Mesothelial cell of epicardium (in vitro differentiated cells): ENCODE measurements around the gene CLTC. TPM values are rescaled to one million over a fixed set of nuclear protein-coding genes. Genes with fewer than 3 reads are reported as not detected.

ENCODE experiments used
- DNase-seq, 2 experiments: peaks; one replicate each; pipeline ENCODE4 v3.0.0; 2021; ENCODE audit warnings: low spot score in 2 of 2; ENCODE audit not compliant: unreplicated experiment in 2 of 2
- H3K27ac Mint-ChIP-seq: 2 replicates; pipeline ENCODE4 v1.8.0; 2021; ENCODE audit warnings: mixed read lengths
- H3K27me3 Mint-ChIP-seq: 2 replicates; pipeline ENCODE4 v1.8.0; 2021; ENCODE audit warnings: low read depth, mixed read lengths
- H3K36me3 Mint-ChIP-seq: 2 replicates; pipeline ENCODE4 v1.8.0; 2021; ENCODE audit warnings: mixed read lengths
- H3K4me1 Mint-ChIP-seq: 2 replicates; pipeline ENCODE4 v1.8.0; 2021; ENCODE audit warnings: mixed read lengths
- H3K4me3 Mint-ChIP-seq: 2 replicates; pipeline ENCODE4 v1.8.0; 2021; ENCODE audit warnings: mild to moderate bottlenecking, moderate library complexity, mixed read lengths
- H3K9me3 Mint-ChIP-seq: 2 replicates; pipeline ENCODE4 v1.8.0; 2021; ENCODE audit warnings: mixed read lengths
- total RNA-seq: library from RNA; stranded (reverse); gene quantifications from 3 replicates; pipeline ENCODE4 v1.2.1, GENCODE V29; 2021
- TF ChIP-seq, protein P1 (sequence below): fragments of 200-600 bp; sonication (generic); IDR thresholded peaks from one replicate; pipeline ENCODE4 v1.5.0; 2021; ENCODE audit warnings: antibody characterized with exemption; ENCODE audit not compliant: unreplicated experiment

Gene CLTC
- total RNA-seq, 1 donor from 2014 or later, result 201 TPM

DNA sequence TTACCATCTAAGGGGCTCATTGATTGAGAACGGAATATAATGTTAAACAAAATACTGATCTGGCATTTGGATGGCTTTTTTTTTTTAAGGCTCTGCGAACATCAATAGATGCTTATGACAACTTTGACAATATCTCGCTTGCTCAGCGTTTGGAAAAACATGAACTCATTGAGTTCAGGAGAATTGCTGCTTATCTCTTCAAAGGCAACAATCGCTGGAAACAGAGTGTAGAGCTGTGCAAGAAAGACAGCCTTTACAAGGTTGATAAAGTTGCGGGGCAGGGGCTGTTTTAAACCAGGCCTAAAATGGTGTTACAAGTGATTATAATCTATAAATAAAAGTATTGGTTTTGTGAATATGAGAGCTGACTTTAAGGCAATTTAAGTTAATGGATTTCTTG, 65.3 kb downstream of the CLTC start:
- Mint-ChIP-seq H3K9me3 (no peaks in the 10 kb centered on the region), H3K4me3 (no peak overlapping the region), H3K4me1 (no peaks in the 10 kb centered on the region), H3K36me3 (peaks cover 38% of the 10 kb centered on the region), H3K27ac (no peak overlapping the region), H3K27me3 (no peaks in the 10 kb centered on the region)
- TF ChIP-seq, protein P1, sequence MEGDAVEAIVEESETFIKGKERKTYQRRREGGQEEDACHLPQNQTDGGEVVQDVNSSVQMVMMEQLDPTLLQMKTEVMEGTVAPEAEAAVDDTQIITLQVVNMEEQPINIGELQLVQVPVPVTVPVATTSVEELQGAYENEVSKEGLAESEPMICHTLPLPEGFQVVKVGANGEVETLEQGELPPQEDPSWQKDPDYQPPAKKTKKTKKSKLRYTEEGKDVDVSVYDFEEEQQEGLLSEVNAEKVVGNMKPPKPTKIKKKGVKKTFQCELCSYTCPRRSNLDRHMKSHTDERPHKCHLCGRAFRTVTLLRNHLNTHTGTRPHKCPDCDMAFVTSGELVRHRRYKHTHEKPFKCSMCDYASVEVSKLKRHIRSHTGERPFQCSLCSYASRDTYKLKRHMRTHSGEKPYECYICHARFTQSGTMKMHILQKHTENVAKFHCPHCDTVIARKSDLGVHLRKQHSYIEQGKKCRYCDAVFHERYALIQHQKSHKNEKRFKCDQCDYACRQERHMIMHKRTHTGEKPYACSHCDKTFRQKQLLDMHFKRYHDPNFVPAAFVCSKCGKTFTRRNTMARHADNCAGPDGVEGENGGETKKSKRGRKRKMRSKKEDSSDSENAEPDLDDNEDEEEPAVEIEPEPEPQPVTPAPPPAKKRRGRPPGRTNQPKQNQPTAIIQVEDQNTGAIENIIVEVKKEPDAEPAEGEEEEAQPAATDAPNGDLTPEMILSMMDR, result no peak
- no peak for DNase-seq

DNA sequence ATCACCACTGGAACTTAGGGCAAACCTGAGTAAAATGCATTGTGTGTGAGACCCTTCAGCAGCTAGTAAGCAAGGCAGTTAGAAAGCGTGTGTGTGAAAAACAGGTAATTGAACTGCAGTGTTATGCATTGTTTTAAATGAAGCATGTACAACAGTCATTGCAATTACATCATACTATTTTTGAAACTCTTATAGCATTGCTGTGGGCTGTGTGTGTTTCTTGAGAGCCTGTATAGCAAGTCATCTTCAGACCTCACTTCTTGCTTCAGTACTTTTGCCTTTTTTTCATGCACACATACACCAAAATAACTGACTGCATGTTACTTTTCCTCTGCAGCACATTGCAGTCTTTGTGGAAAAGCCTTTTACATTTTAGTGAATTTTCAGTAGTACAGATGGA, 68.3 kb downstream of the CLTC start:
- no peak for DNase-seq
- no peaks in the 10 kb centered on the region for H3K9me3 Mint-ChIP-seq
- no peaks in the 10 kb centered on the region for H3K4me1 Mint-ChIP-seq
- H3K27ac Mint-ChIP-seq, result no peak overlapping the region
- H3K36me3 Mint-ChIP-seq, result peaks cover 36% of the 10 kb centered on the region
- no peaks in the 10 kb centered on the region for H3K27me3 Mint-ChIP-seq
- TF ChIP-seq, protein P1, result no peak
- no peak overlapping the region for H3K4me3 Mint-ChIP-seq

DNA sequence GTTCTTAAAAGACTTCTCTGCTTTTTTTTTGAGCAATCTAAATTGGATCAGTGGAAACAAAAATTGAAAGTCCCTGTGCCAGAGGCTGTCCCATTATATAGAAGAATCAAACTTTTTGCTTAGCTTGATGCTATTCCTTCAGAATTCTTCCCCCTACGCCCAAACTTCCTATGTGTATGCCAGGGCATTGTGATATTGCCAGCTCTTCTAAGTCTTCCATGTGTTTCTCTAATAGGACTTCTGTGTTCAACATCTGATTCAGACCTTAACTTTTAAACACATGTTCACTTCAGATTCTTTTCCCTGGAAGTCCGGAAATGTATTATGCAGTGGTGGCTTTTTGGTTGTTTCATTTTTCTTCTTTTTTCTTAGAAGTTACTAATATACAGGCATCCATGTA, 68.8 kb downstream of the CLTC start:
- Mint-ChIP-seq H3K9me3 (no peaks in the 10 kb centered on the region), H3K4me3 (no peak overlapping the region), H3K4me1 (no peaks in the 10 kb centered on the region), H3K27ac (no peak overlapping the region), H3K27me3 (no peaks in the 10 kb centered on the region), H3K36me3 (peaks cover 36% of the 10 kb centered on the region)
- TF ChIP-seq, protein P1, result no peak
- no peak for DNase-seq

DNA sequence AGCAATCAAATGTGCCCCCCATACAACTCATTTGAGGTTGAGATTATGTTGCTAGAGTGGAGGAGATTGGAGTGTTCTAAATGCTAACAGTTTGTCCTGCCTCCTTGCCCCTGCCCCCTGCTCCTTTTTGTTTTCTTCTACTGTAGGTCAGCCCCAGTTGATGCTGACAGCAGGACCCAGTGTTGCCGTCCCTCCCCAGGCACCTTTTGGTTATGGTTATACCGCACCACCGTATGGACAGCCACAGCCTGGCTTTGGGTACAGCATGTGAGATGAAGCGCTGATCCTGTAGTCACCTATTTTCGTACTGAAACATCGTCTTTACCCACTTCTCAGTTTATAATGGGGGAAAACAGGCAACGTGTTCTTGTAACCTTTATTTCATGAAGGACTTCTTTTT, 73.9 kb downstream of the CLTC start:
- Mint-ChIP-seq H3K4me3 (no peak overlapping the region), H3K4me1 (no peaks in the 10 kb centered on the region), H3K27ac (no peak overlapping the region), H3K9me3 (no peaks in the 10 kb centered on the region), H3K36me3 (peaks cover 24% of the 10 kb centered on the region), H3K27me3 (no peaks in the 10 kb centered on the region)
- no peak for DNase-seq
- TF ChIP-seq, protein P1, result no peak

DNA sequence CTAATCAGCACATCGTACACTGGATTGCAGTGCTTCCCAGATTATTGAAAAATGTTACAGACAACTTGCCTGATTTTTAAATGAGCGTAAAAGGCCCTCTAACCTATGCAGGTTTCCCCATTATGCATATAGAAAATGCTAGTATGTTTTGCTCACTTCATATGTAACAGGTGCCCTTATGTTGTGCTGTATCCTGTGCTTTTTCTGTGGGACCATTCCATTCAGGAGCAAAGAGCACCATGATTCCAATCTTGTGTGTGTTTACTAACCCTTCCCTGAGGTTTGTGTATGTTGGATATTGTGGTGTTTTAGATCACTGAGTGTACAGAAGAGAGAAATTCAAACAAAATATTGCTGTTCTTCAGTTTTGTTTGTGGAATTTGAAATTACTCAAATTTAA, 74.6 kb downstream of the CLTC start:
- Mint-ChIP-seq H3K9me3 (no peaks in the 10 kb centered on the region), H3K36me3 (peaks cover 24% of the 10 kb centered on the region), H3K4me1 (no peaks in the 10 kb centered on the region), H3K27me3 (no peaks in the 10 kb centered on the region), H3K27ac (no peak overlapping the region), H3K4me3 (no peak overlapping the region)
- no peak for DNase-seq
- TF ChIP-seq, protein P1, result no peak
